ENCODE measurements around the gene ARHGAP22.

Gene ARHGAP22

DNA sequence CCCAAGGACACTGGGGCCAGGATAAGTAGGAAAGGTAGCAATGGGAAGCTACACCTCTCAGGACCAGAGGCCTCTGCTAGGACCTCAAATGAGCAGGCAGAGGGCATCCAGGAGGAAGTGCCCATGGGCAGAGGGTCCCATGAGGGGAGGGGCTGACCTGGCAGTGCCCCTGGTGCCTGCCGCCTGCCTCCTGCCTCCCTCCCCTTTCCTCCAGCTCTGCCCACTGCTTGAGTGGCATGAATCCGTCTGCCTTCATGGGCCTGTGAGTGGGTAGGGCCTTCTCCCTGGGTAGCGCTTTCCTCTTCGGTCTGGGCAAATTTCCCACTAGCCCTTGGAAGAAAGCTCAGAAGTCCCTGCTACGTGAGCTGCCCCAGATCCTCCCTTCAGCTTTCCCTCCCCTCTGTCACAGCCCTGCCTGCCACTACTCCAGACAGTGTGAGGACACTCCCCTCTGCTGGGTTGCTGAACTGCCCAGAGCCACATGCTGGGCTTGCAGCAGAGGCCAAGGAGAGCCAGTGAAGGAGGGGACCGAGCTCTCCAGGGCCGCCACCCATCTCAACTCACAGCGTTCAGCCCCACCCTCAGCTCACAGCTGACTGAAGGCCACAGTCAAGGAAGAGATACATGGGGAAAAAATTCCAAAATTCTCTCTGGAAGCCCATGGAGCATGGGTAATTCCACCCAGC, 141.4 kb downstream of the ARHGAP22 start:
- no peak for DNase-seq (ENCODE audit: low read depth in 2 of 2)

DNA sequence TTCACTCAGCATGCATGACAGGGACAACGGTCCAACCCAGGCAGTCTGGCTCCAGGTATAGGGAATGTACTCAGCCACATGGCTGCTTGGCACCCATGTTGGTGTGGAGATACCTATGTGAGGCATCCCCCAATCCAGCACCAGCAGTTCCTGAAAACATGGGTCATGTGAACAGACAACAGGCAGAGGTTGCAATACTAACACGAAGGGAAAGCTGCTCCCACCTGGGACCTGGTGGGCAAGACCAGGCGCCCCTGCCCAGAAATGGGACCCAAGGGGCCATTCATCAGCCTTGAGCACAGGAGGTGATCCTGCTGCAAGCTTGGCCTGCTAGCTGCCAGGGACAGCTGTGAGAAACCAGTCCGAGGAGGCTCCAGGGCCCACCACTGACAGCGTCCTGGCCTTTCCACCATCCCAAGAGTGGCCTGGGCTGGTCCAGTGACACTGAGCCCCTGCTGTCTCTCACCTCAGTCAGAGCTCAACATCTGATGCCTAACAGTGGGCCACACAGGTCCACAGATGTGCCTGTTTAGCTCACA, 142.3 kb downstream of the ARHGAP22 start:
- no peak for DNase-seq (ENCODE audit: low read depth in 2 of 2)

DNA sequence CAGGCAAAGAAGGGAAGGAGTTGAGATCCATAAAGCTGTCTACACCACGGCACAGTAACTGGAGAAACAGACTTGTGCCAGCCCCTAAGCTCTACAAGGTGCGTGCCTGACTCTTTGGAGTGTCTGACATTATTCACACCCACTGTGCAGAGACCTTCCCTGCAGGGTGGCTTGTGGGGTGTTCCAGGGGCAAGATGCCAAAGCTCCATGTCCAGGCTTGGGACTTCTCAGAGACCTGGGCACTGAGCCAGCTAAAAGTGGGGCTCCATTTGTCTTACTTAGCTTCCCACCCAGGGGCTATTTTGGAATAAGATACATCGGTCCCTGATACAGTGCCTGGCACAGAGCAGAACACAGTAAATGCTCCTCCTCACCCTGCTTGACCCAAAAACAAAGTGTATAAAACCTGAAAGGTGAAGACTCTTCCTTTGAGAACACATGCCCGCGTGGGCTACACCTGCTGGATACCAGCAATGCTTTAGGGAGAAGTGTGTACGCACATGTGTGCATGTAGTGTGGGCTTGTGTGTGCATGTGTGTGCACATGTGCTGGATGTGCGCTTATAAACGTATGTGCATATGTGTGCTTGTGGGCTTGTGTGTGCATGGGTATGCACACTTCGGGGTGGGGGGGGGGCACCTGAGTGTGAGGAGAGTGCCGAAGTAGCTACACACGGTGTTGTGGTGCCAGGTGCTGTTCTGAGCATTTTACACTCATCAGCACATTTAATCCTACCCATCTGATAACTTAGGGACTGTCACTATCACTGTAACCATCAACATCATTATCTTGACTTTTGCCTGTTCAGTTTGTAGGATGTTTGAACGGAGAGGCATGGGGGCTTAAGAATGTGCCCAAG, 143.0 kb downstream of the ARHGAP22 start:
- DNase-seq (ENCODE audit: low read depth in 2 of 2) = no peak

DNA sequence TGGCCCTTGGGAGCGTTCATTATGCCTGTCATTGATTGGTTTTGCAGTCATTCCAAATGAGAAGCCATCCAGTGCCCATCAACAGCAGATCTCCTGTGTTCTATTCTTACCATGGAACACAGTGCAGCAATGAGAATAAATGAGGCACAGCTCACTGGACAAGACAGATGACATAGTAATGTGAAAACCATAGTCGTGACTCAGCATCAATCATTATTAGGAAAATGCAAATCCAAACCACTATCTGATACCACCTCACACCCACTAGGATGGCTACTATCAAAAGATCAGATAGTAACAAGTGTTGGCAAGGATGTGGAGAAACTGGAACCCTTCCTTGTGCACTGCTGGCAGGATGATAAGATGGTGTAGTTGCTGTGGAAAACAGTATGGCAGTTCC, 144.7 kb downstream of the ARHGAP22 start:
- DNase-seq (ENCODE audit: low read depth in 2 of 2) = no peak

DNA sequence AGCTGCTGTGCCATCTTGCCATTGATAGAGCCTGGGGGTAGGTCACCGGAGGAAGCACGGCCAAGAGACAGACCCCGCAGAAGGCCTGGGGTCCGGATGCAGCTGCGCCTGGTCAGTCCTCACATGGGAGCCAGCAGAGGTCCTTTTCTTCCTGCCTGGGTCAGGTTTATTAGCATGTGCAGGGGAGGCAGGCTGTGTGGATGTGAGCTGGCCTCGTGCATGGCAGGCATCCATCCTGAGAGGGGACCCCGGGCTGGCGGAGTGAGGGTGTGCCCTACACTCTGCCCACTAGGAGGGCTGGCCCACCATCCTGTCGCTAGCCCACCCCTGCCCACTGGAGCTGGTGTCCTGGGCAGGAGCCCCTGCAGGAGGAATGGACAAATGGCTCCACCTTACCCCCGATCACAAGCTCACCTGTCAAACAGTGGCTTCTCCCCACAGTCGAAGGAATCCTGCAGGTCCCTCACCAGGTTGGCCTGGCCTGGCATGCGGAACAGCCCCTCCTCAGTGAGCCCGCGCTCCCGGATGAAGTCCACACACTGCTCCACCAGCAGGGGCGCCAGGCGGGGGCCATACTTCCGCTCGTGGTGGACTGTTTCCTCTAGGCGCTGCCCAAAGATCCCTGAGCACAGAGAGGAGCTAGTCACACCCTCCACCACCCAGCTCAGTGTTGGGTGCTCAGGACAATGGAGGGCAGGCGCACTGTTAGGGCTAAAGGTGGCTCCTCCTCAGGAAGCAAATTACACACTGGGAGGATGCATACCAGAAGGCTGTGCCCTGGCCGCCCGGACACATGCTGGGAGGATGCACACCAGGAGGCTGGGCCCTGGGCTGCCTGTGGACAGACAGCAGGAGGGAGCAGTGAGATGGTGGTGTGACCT, 145.4 kb downstream of the ARHGAP22 start:
- no peak for DNase-seq (ENCODE audit: low read depth in 2 of 2)

DNA sequence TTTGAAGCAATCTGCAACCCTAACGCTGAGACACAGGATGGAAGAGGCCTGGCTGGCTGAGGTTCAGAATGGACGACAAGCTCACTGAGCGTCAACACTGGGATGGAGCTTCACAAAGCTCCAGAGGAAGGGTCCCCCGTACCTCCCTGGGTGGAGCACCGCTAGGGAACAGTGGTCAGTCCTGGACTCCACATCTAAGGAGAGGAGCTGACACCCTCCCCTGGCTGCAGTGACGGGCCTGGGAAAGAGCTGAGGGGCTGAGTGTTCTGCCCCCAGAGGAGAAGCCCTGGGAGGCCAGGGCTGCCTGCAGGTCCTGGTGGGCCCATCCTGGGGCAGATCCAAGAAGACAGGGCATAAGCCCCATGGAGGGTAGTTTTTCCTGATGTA, 146.2 kb downstream of the ARHGAP22 start:
- DNase-seq (ENCODE audit: low read depth in 2 of 2) = no peak

DNA sequence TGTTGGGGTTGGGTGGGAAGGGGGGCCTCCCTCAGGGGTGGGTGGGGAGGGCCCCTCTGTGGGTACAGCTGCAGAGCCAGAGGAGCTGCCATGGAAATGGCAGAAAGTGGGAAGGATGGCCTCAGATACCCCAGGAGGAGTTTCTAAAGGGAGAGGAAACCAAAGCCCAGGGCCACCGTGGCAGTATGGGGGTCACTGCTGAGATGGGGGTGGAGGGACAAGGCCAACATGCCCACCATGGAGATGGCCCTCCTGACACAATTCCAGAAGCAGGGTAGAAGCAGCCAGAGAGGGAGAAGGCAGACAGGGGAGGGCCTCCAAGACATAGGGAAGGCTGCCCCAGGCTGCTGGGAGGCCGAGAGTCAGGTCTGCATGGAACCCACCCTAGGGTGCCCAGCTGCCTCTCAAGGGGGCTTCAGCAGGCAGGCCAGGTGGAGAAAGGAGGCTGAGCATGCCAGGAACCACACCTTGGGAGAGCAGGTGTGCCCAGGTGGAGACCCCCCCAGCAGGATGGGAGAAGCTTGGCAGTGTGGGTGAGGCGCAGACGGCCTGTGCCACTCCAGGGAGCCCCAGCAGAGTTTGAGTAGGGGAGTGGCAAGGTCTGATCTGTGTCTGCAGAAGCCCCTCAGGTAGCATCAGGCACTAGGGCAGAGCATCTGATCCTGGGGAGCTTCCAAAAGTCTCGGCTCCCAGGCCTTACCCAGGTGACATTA, 146.8 kb downstream of the ARHGAP22 start:
- no peak for DNase-seq (ENCODE audit: low read depth in 2 of 2)

DNA sequence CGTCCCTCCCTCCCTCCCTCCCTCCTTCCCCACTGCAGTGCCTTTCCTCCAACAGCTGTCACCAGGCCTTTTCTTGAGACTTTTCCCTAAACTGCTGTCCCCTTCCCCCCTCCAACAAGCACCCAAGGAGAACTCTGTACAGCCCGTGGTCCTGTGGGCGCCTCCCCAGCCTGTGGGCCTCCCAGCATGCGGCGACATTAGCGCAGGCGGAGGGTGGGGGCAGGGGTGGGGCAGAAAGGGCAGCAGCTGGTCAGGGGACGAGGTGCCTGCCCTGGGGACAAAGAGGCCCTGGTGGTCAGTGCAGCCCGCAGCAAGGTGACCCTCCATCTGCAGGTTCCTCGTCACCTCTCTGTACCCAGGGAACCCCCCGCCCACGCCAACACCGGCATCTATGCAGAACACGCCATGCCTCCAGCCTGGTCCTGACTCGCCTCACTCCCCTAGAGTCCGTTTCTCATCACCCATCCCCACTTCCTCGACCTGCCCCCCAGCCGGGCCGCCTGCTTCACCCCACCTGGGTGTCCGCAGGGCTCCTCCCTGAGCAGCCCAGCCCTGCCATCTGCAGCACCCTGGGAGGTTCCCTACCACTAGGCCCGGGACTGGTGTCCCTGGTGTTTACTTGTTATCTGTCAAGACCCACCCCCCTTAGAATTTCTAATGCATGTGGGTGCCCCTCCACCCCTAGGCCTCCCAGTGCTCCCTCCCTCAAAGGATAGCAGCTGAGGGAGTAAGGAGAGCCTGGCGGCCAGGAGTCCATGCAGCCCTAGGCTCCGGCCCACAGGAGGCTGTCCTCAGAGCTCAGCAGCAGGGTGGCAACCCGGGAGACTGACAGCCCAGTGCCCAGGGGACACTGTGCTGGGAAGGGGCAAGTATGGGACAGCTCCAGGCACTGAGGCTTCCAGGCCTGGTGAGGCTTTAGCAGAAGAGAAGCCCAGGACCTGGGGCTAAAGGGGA, 147.8 kb downstream of the ARHGAP22 start:
- no peak for DNase-seq (ENCODE audit: low read depth in 2 of 2)

DNA sequence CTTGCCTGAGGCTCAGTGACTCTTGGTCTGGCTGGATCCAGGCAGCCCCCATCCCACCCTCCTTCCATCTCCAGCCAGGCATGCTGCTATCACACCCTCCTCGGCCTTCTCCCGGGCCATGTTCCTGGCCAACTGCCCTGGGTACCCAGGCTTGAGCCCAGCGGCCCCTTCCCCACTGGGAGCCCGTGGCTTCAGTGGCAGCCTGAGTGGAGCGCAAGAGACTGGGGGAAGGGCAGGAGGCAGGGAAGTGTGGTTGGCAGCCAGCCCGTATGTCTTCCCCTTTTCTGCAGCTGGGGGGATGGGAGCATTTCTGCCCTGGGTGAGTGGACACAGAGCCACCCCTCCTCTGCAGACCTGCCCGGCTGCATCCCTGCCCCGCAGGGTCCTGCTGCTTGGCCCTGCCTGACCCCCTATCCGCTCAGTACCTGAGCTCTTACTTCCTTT, 148.5 kb downstream of the ARHGAP22 start:
- DNase-seq (ENCODE audit: low read depth in 2 of 2) = no peak

DNA sequence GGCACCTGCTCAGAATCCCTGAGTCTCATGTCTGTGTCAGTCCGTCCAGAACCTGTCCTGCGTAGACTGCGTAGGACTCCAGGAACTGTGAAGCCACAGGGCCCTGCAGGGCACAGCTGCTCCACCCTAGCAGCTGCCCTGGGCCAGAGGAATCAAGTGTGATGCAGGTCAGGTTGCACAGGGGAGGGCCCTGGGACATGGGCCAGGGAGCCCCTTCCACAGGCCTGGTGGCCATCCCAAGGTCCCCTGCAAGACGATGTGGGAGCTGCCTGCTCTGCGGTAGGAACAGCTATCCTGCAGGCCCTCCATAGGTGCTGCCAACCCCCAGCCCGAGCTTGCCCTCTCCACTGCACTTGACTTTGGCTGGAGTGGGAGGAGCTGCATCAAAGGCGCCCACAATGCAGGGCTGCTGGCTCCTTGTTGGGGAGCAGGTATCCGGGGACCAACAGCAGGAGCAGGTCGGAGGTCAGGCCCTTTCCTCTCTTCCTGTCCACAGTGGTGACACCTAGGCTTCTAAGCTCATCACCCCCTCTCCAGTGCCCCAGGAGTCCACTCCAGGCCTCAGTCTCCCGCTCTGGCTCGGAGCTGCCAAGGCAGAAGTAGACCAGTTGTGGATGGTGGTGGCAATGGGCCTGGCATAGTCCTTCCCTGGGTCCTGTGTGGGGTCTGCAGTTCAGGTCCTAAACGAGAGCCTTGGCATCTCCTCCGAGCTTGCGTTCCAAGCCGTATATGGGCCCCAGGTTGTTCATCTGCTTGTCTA, 149.3 kb downstream of the ARHGAP22 start:
- DNase-seq (ENCODE audit: low read depth in 2 of 2) = no peak

DNA sequence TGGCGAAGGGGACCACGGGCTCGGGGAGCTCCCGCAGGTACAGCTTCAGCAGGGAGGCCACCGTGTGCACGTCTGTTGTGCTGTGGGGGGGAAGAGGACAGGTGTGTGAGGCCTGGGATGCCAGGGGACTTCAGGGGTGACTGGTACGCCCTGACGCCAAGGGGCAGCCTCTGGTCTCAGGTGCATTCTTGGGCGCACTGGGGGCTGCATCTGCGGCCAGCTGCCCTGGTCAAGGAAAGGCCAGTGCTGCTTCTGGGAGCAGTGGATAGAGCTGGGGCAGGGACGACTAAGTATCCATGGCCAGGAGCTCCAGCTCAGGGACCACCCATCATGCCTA, 149.8 kb downstream of the ARHGAP22 start:
- no peak for DNase-seq (ENCODE audit: low read depth in 2 of 2)

DNA sequence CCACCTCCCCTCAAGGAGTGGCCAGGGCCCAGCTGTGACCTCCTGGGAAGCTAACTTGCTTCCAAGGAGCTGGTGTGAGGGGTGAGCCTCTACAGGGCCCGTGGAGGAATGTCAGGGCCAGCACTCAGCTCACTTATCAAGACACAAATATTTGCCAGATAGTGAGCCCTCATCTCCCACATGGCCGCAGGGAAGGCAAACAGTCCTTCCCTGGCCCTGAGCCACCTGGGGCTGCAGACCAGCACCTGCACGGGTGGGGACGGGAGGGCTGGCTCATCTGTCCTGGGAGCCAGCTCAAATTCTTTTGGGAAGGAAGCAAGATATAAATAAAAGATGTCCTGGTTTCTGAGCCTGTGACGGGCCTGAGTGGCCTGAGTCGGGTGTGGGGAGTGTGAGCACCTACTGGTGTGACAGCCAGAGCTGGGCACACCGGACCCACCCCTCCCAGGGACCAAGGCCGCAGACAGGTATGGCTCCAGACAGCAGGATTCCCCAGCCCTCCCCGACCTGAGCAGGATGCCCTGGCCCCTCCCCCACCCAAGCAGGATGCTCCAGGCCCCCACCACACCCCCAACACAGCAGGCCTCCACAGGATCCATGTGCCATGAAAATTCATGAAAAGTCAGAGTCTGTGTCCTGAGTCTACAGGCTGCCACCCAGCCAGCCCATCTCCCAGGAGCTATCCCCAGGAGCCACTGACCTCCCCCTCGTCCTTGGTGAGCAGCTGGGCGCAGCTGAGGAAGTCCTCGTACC, 150.4 kb downstream of the ARHGAP22 start:
- DNase-seq (ENCODE audit: low read depth in 2 of 2) = no peak

DNA sequence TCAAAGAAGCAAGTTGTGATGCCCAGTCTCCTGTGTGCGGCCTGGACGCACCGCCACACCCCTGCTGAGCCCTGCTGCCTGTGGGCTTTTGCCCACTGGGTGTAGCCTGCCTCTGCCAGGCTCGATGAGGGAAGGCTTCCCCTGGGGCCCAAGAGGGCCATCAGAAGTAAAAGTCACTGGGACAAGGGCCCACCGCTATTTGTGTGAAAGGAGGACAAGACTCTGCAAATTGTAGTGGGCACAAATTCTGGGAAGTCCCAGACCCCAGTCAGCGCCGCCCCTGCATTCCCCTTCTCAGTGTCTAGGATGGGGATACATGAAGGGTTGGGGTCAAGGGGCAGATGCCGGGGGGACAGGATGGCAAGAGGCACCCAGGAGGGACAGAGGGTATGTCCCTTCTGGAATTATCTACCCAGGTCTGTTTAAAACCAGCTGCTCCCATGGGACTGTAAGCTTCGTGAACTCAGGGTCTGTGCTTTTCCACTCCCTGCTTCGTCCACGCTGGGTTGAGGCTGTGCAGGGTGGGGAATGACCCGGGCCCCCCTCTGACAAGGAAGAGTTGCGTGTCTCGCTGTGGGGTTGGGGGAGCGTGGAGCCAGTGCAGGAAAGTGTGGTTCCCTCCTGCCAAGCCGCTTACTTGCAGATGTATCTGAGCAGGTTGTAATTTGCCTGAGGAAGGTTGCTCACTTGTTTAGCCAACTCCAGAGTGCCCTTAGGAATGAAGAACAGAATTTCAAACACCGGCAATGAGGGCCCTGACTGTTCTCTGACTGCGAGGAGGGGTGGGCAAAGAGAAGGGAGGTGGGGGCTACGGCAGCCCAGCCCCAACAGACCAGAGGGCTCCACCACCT, 151.2 kb downstream of the ARHGAP22 start:
- no peak for DNase-seq (ENCODE audit: low read depth in 2 of 2)

DNA sequence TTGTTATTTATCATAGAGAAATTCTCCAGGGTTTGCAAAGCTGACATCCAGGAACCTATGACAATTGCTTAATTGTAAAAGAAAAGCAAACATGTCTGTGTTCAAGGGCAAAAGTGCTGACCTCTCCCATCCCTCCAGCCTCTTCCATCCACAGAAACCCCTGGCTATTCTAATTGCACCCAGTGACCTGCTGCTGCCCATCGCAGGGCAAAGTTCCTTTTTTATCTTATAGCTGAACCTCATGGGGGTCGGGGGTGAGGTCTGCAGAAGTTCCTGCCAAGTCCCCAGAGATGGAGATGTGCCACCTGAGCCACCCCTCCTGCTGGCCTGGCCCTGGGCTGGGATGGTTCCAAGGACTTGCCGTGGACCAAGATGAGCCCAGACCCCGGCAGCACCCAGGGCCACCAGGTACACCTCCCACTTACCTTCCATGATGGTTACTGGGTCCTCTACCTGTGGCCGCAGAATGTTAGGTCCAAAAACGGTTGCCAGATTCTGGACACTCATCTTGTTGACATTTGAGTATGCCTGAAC, 151.9 kb downstream of the ARHGAP22 start:
- no peak for DNase-seq (ENCODE audit: low read depth in 2 of 2)

DNA sequence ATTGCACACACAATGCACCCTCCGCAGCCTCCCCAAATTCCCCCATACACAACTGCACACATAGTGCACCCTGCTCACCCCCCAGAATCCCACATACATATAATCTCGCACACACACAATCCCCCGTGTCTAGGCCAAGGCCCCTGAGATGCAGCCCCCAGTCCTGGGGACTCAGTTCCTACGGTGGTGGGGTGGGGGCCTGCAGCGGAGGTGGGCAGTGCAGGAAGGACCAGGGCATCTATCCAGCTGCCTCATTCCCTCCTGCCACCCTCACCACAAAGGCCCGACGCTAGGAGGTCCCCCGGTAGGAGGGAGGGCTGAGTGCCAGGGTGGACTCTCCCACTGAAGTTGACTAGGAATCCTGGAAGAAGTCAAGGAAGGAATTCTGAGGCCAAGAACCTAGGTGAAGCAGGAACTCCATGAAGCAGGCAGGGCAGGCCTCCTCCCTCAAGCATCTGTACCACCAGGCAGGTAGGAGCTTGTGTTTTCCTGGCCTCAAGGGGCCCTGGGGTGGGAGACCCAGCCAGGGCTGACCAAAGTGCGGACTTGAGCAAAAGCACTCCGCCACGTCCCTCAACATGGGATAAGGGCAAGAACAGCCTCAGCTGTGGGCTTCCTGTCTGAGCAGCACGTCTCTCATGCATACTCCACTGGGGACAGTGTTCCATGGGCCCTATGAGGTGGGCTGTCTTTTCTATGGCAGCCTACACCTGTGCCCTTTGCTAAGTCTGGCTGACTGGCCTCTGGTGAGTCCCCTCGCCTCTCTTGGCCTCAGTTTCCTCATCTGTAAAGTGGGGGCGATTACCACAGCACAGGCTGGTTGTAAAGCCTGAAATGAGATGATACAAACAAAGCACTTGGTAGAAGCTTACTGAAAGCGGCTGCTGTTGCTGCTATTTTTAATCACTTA, 152.6 kb downstream of the ARHGAP22 start:
- no peak for DNase-seq (ENCODE audit: low read depth in 2 of 2)

DNA sequence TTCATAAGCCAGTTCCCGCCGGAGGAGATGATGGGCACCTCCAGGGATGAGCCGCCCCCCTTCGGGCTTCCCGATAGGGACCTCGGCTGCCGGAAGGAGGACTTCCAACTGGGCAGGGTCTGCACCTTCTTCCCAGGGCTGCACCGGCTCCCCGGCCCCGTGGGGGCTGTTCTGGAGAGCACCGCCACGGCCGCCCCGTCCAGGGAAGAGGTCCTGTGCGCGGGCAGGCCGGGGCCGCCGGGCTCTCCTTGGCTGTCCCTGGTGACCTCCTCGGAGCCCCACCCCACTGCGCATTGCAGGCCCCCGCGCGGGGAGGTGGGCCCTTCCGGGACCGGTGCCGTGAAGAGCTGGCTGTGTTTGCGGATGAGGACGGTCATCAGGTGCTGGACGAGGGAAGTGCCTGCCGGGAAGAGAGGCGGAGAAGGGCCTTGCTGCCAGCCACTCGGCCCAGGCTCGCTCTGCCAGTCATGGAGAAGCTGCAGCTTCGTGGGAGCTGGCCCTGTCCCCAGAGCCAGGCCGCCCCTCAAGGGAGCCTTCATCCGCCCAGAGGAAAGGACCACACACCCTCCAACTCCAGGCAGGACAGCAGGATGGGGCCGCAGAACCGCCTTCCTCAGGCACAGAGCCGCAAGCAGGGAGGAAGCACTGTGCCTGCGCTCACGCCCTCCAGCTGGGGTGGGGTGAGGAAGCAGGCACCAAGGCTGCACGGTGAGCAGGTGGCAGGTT, 154.0 kb downstream of the ARHGAP22 start:
- DNase-seq (ENCODE audit: low read depth in 2 of 2) = no peak
